Suppressor macrophage treated with lipopolysaccharide for 1 hour (primary cell): ENCODE results near the gene BHLHE41.

Source experiments
- DNase-seq, 3 donors: peaks; one replicate each; pipeline ENCODE4 v3.0.0-alpha.2; 2020 to 2022

Gene BHLHE41

GRCh38 chr12:26133521-26133920, 8.7 kb upstream of the BHLHE41 start:
- DNase-seq = no peak

- DNase-seq = peak; percentile 13 to 47 (median 42)
These were observed 8.0 kb upstream of the BHLHE41 start for GRCh38 chr12:26132866-26133265.

- peak; percentile 51 to 72 (median 58) for DNase-seq
These were observed 7.1 kb upstream of the BHLHE41 start for GRCh38 chr12:26131936-26132335.

- DNase-seq = peak; percentile 49 to 72 (median 63)
These were observed 5.9 kb upstream of the BHLHE41 start for GRCh38 chr12:26130728-26131127.

GRCh38 chr12:26128168-26128567, 3.3 kb upstream of the BHLHE41 start:
- no peak for DNase-seq

- no peak for DNase-seq
These were observed 2.6 kb upstream of the BHLHE41 start for GRCh38 chr12:26127404-26127803.

GRCh38 chr12:26126340-26127284, 1.8 kb upstream of the BHLHE41 start:
- peak; percentile 75 to 91 (median 83) for DNase-seq

GRCh38 chr12:26125400-26126339, 833 bp upstream of the BHLHE41 start:
- peak; percentile 64 to 81 (median 75) for DNase-seq

- DNase-seq = no peak
These were observed 1.3 kb downstream of the BHLHE41 start for GRCh38 chr12:26123482-26123980.

GRCh38 chr12:26122681-26123481, 2.0 kb downstream of the BHLHE41 start:
- DNase-seq = peak; percentile 78 to 88 (median 83)

- DNase-seq = peak; percentile 73 to 84 (median 74)
These were observed 2.7 kb downstream of the BHLHE41 start for GRCh38 chr12:26122061-26122680.

GRCh38 chr12:26121323-26122060, 3.3 kb downstream of the BHLHE41 start:
- no peak for DNase-seq

GRCh38 chr12:26120561-26121274, 4.1 kb downstream of the BHLHE41 start:
- no peak for DNase-seq

GRCh38 chr12:26119391-26119989, 5.3 kb downstream of the BHLHE41 start:
- DNase-seq = peak; percentile 54 to 69 (median 65)

GRCh38 chr12:26118308-26118707, 6.5 kb downstream of the BHLHE41 start:
- DNase-seq = peak; percentile 34 to 65 (median 61)

- no peak for DNase-seq
These were observed 7.8 kb downstream of the BHLHE41 start for GRCh38 chr12:26116829-26117715.

GRCh38 chr12:26114720-26115401, 10.0 kb downstream of the BHLHE41 start:
- DNase-seq = no peak
